ENCODE measurements around the gene LRRC75B. TPM values are rescaled to one million over a fixed set of nuclear protein-coding genes. Genes with fewer than 3 reads are reported as not detected.

LRRC75B gene
- total and polyA plus RNA-seq, 2 of the 13 experiments (the other 11 are each of a cell fraction or from before 2014, with no cell fraction given): 11.8 to 34.8 TPM

- TF ChIP-seq ARID4A (CRISPR knock-in tag; IDR thresholded peaks at IDR 0.05; ENCODE audit: borderline replicate concordance) (peak; percentile 64; the same call in 1 of the 2 replicates), NFYC (CRISPR knock-in tag; IDR thresholded peaks at IDR 0.05) (peak; percentile 37; the same call in 1 of the 2 replicates), ZBTB34 (CRISPR knock-in tag; IDR thresholded peaks at IDR 0.05) (peak; percentile 87), AHDC1 (CRISPR knock-in tag; IDR thresholded peaks at IDR 0.05; ENCODE audit: borderline replicate concordance) (peak; percentile 75), KAT8 (CRISPR knock-in tag; IDR thresholded peaks at IDR 0.05) (peak; percentile 46; the same call in 1 of the 2 replicates), BATF2 (CRISPR knock-in tag; IDR thresholded peaks at IDR 0.05) (0 out of 2 replicates have a peak, but pooled peaks have one; percentile 30), ZNF224 (CRISPR knock-in tag; IDR thresholded peaks at IDR 0.05) (peak; percentile 86; the same call in 1 of the 2 replicates), ZNF792 (CRISPR knock-in tag; IDR thresholded peaks at IDR 0.05) (peak; percentile 59; the same call in 1 of the 2 replicates), ATF7-NPFF (CRISPR knock-in tag; IDR thresholded peaks at IDR 0.05; ENCODE audit: low read depth) (peak; percentile 22; the same call in 1 of the 2 replicates)
Measured at GRCh38 chr22:24592851-24593558, at the start of gene LRRC75B (continued).

Measured in HepG2 (cell line).